Renal cortical epithelial cell (primary cell): ENCODE measurements around the gene ATF6. TPM values are rescaled to one million over a fixed set of nuclear protein-coding genes. Genes with fewer than 3 reads are reported as not detected.
A peak's percentile ranks its signal among the peaks of the same experiment; 100 is the strongest.
"Not testable (repeated sequence)": the region's sequence is repeated elsewhere in the genome, so short reads cannot be mapped to it uniquely, and the experiment has no call there.

Source experiments
- DNase-seq: peaks from one replicate; pipeline ENCODE4 v3.0.0-alpha.2; 2011; ENCODE audit warnings: low read depth
- total RNA-seq: library from RNA; depleted of rRNA; stranded (reverse); fragments of >200 nt; gene quantifications from 2 replicates; pipeline ENCODE4 v1.2.3, GENCODE V29; 2014

Gene ATF6
- total RNA-seq, 1 donor from 2014 or later: 42.8 TPM

GRCh38 chr1:161733526-161733925 is 32.6 kb upstream of the ATF6 start:
- DNase-seq: peak; percentile 93

- no peak for DNase-seq
These were observed 30.3 kb upstream of the ATF6 start for GRCh38 chr1:161735837-161736236.

GRCh38 chr1:161736335-161736969 is 29.7 kb upstream of the ATF6 start:
- no peak for DNase-seq

GRCh38 chr1:161737625-161738024 is 28.5 kb upstream of the ATF6 start:
- DNase-seq: no peak

GRCh38 chr1:161738627-161739287 is 27.4 kb upstream of the ATF6 start:
- DNase-seq: peak; percentile 78

- no peak for DNase-seq
These were observed 26.1 kb upstream of the ATF6 start for GRCh38 chr1:161739865-161740566.

GRCh38 chr1:161740921-161741320 is 25.2 kb upstream of the ATF6 start:
- DNase-seq: no peak

- no peak for DNase-seq
These were observed 22.9 kb upstream of the ATF6 start for GRCh38 chr1:161743231-161743630.

- no peak for DNase-seq
These were observed 18.3 kb upstream of the ATF6 start for GRCh38 chr1:161747801-161748200.

- peak; percentile 91 for DNase-seq
These were observed 16.4 kb upstream of the ATF6 start, which contains the start of gene DUSP12 for GRCh38 chr1:161749509-161750407. TSS of gene DUSP12 (plus strand) at chr1:161749786. CDS start at chr1:161749802, 16 bp downstream.

- peak; percentile 30 for DNase-seq
These were observed 2.5 kb upstream of the ATF6 start for GRCh38 chr1:161763522-161764098.

- no peak for DNase-seq
These were observed 2.3 kb downstream of the ATF6 start for GRCh38 chr1:161768461-161768860.

GRCh38 chr1:161768986-161769672 is 3.0 kb downstream of the ATF6 start:
- no peak for DNase-seq

- DNase-seq: not testable (repeated sequence)
These were observed 3.5 kb downstream of the ATF6 start for GRCh38 chr1:161769673-161770045.

- no peak for DNase-seq
These were observed 4.1 kb downstream of the ATF6 start for GRCh38 chr1:161770250-161770649.

GRCh38 chr1:161771161-161771560 is 5.0 kb downstream of the ATF6 start:
- DNase-seq: no peak

GRCh38 chr1:161771973-161772372 is 5.9 kb downstream of the ATF6 start:
- DNase-seq: no peak

- no peak for DNase-seq
These were observed 6.3 kb downstream of the ATF6 start for GRCh38 chr1:161772397-161772796.

GRCh38 chr1:161773791-161774190 is 7.7 kb downstream of the ATF6 start:
- DNase-seq: no peak

- no peak for DNase-seq
These were observed 11.1 kb downstream of the ATF6 start for GRCh38 chr1:161777261-161777660.

- no peak for DNase-seq
These were observed 12.4 kb downstream of the ATF6 start for GRCh38 chr1:161778522-161778921.
